ENCODE results near the gene AFAP1. TPM values are rescaled to one million over a fixed set of nuclear protein-coding genes. Genes with fewer than 3 reads are reported as not detected.

AFAP1 gene
- total RNA-seq, 5 donors from 2014 or later (not counting 1 experiment from before 2014, with no cell fraction given) = 4.8 to 34.8 (median 20.3) TPM

GRCh38 chr4:7722766-7723387 is 216.8 kb downstream of the AFAP1 start:
- ChIA-PET CTCF (no interaction called here), POLR2A (no interaction called here)
- Histone ChIP-seq H3K4me1 (ENCODE audit: control insufficient read depth in 1 of 2, extremely low read depth in 1 of 2, insufficient read depth in 2 of 2, low read length in 2 of 2) (peaks cover 0 to 8% of the 10 kb centered on the region in 2 experiments), H3K36me3 (ENCODE audit: control insufficient read depth in 2 of 2, extremely low read depth in 1 of 2, insufficient read depth in 1 of 2, low read length in 1 of 2) (no peaks in the 10 kb centered on the region), H3K27ac (ENCODE audit: low read length) (no peak overlapping the region), H3K27me3 (replicated peaks in 1 of 2; ENCODE audit: control insufficient read depth in 2 of 2, extremely low read depth in 1 of 2, insufficient read depth in 2 of 2, low read length in 1 of 2) (peaks cover 0 to 29% of the 10 kb centered on the region in 2 experiments), H3K9me3 (no peaks in the 10 kb centered on the region), H3K4me3 (ENCODE audit: control insufficient read depth in 1 of 2, extremely low read depth in 1 of 2, low read length in 1 of 2) (no peak overlapping the region)
- no peak overlapping the region for H3K27ac Mint-ChIP-seq
- H3K36me3 Mint-ChIP-seq = no peaks in the 10 kb centered on the region
- H3K9me3 Mint-ChIP-seq = peaks cover 0 to 6% (median 0%) of the 10 kb centered on the region in 3 donors
- DNase-seq (no peak), ATAC-seq (replicated peaks in 1 of 4) (no peak)
- H3K27me3 Mint-ChIP-seq = peaks cover 10 to 11% of the 10 kb centered on the region in 2 donors
- WGBS (ENCODE audit: insufficient coverage) = 40% methylated on average over 6 of the region's 22 CpGs
- peaks cover 3 to 5% (median 4%) of the 10 kb centered on the region in 3 donors for H3K4me1 Mint-ChIP-seq
- no peak overlapping the region for H3K4me3 Mint-ChIP-seq

- CTCF ChIA-PET = interaction anchor here in 1 of 2 donors (1.5 kb wide), 1 partner anchor 80 kb away, joined by 3 read pairs; no protein-coding TSS in a partner anchor
- no peak overlapping the region for H3K27ac Mint-ChIP-seq
- H3K36me3 ChIP-seq (ENCODE audit: control insufficient read depth in 2 of 2, extremely low read depth in 1 of 2, insufficient read depth in 1 of 2, low read length in 1 of 2) = no peaks in the 10 kb centered on the region
- H3K4me1 ChIP-seq (ENCODE audit: control insufficient read depth in 1 of 2, extremely low read depth in 1 of 2, insufficient read depth in 2 of 2, low read length in 2 of 2) = peaks cover 0 to 8% of the 10 kb centered on the region in 2 experiments
- no peak overlapping the region for H3K27ac ChIP-seq (ENCODE audit: low read length)
- H3K27me3 ChIP-seq (replicated peaks in 1 of 2; ENCODE audit: control insufficient read depth in 2 of 2, extremely low read depth in 1 of 2, insufficient read depth in 2 of 2, low read length in 1 of 2) = peaks cover 0 to 37% of the 10 kb centered on the region in 2 experiments
- H3K4me1 Mint-ChIP-seq = peaks cover 3 to 5% (median 4%) of the 10 kb centered on the region in 3 donors
- H3K27me3 Mint-ChIP-seq = peaks cover 12 to 14% of the 10 kb centered on the region in 2 donors
- peaks cover 0 to 6% (median 0%) of the 10 kb centered on the region in 3 donors for H3K9me3 Mint-ChIP-seq
- no peak overlapping the region for H3K4me3 Mint-ChIP-seq
- POLR2A ChIA-PET = no interaction called here
- H3K36me3 Mint-ChIP-seq = no peaks in the 10 kb centered on the region
- DNase-seq (peak in 1 of 35 experiments; percentile 9), ATAC-seq (replicated peaks in 1 of 4) (no peak)
- H3K4me3 ChIP-seq (ENCODE audit: control insufficient read depth in 1 of 2, extremely low read depth in 1 of 2, low read length in 1 of 2) = no peak overlapping the region
- no peaks in the 10 kb centered on the region for H3K9me3 ChIP-seq
- WGBS (ENCODE audit: insufficient coverage) = 57% methylated on average over 13 of the region's 13 CpGs
Measured at GRCh38 chr4:7721984-7722551, 217.6 kb downstream of the AFAP1 start.

GRCh38 chr4:7719354-7720174 is 220.1 kb downstream of the AFAP1 start:
- Histone ChIP-seq H3K27ac (ENCODE audit: low read length) (no peak overlapping the region), H3K27me3 (replicated peaks in 1 of 2; ENCODE audit: control insufficient read depth in 2 of 2, extremely low read depth in 1 of 2, insufficient read depth in 2 of 2, low read length in 1 of 2) (peaks cover 0 to 38% of the 10 kb centered on the region in 2 experiments), H3K4me3 (ENCODE audit: control insufficient read depth in 1 of 2, extremely low read depth in 1 of 2, low read length in 1 of 2) (no peak overlapping the region), H3K9me3 (no peaks in the 10 kb centered on the region), H3K4me1 (ENCODE audit: control insufficient read depth in 1 of 2, extremely low read depth in 1 of 2, insufficient read depth in 2 of 2, low read length in 2 of 2) (peaks cover 0 to 8% of the 10 kb centered on the region in 2 experiments), H3K36me3 (ENCODE audit: control insufficient read depth in 2 of 2, extremely low read depth in 1 of 2, insufficient read depth in 1 of 2, low read length in 1 of 2) (no peaks in the 10 kb centered on the region)
- H3K4me1 Mint-ChIP-seq = peaks cover 3 to 5% (median 4%) of the 10 kb centered on the region in 3 donors
- ChIA-PET CTCF (interaction anchor here in 1 of 2 donors (1.3 kb wide), 1 partner anchor 82 kb away, joined by 10 read pairs; no protein-coding TSS in a partner anchor), POLR2A (interaction anchor here in 1 of 2 donors (0.6 kb wide), 1 partner anchor 15 kb away, joined by 8 read pairs; no protein-coding TSS in a partner anchor)
- 28% methylated on average over 19 of the region's 33 CpGs for WGBS (ENCODE audit: insufficient coverage)
- H3K27ac Mint-ChIP-seq = peak overlapping the region in 1 of 2 donors; percentile 5
- ATAC-seq (replicated peaks in 1 of 4) (peak in 3 of 4 experiments; percentile 53 to 62 (median 60)), DNase-seq (peak in 31 of 35 experiments; percentile 9 to 66 (median 50))
- H3K36me3 Mint-ChIP-seq = no peaks in the 10 kb centered on the region
- no peak overlapping the region for H3K4me3 Mint-ChIP-seq
- peaks cover 12 to 19% of the 10 kb centered on the region in 2 donors for H3K27me3 Mint-ChIP-seq
- H3K9me3 Mint-ChIP-seq = peaks cover 0 to 6% (median 4%) of the 10 kb centered on the region in 3 donors

GRCh38 chr4:7717946-7718490 is 221.6 kb downstream of the AFAP1 start:
- Histone ChIP-seq H3K4me3 (ENCODE audit: control insufficient read depth in 1 of 2, extremely low read depth in 1 of 2, low read length in 1 of 2) (no peak overlapping the region), H3K4me1 (ENCODE audit: control insufficient read depth in 1 of 2, extremely low read depth in 1 of 2, insufficient read depth in 2 of 2, low read length in 2 of 2) (peaks cover 0 to 8% of the 10 kb centered on the region in 2 experiments), H3K36me3 (ENCODE audit: control insufficient read depth in 2 of 2, extremely low read depth in 1 of 2, insufficient read depth in 1 of 2, low read length in 1 of 2) (no peaks in the 10 kb centered on the region), H3K9me3 (no peaks in the 10 kb centered on the region), H3K27me3 (replicated peaks in 1 of 2; ENCODE audit: control insufficient read depth in 2 of 2, extremely low read depth in 1 of 2, insufficient read depth in 2 of 2, low read length in 1 of 2) (peaks cover 0 to 38% of the 10 kb centered on the region in 2 experiments), H3K27ac (ENCODE audit: low read length) (no peak overlapping the region)
- Mint-ChIP-seq H3K36me3 (no peaks in the 10 kb centered on the region), H3K27ac (no peak overlapping the region), H3K9me3 (peaks cover 0 to 4% (median 0%) of the 10 kb centered on the region in 3 donors), H3K27me3 (peaks cover 12 to 19% of the 10 kb centered on the region in 2 donors), H3K4me1 (peaks cover 3 to 5% (median 4%) of the 10 kb centered on the region in 3 donors), H3K4me3 (no peak overlapping the region)
- 79% methylated on average over 24 of the region's 24 CpGs for WGBS (ENCODE audit: insufficient coverage)
- CTCF ChIA-PET = no interaction called here
- ATAC-seq (replicated peaks in 1 of 4) (no peak), DNase-seq (no peak)
- POLR2A ChIA-PET = no interaction called here

GRCh38 chr4:7717161-7717560 is 222.5 kb downstream of the AFAP1 start:
- no peaks in the 10 kb centered on the region for H3K9me3 ChIP-seq
- ATAC-seq (replicated peaks in 1 of 4) = no peak
- DNase-seq = no peak
- peaks cover 0 to 8% of the 10 kb centered on the region in 2 experiments for H3K4me1 ChIP-seq (ENCODE audit: control insufficient read depth in 1 of 2, extremely low read depth in 1 of 2, insufficient read depth in 2 of 2, low read length in 2 of 2)
- Mint-ChIP-seq H3K4me3 (no peak overlapping the region), H3K9me3 (peaks cover 0 to 4% (median 0%) of the 10 kb centered on the region in 3 donors), H3K27ac (no peak overlapping the region), H3K36me3 (no peaks in the 10 kb centered on the region), H3K27me3 (peaks cover 9 to 15% of the 10 kb centered on the region in 2 donors), H3K4me1 (peaks cover 0 to 4% (median 3%) of the 10 kb centered on the region in 3 donors)
- no peaks in the 10 kb centered on the region for H3K36me3 ChIP-seq (ENCODE audit: control insufficient read depth in 2 of 2, extremely low read depth in 1 of 2, insufficient read depth in 1 of 2, low read length in 1 of 2)
- no peak overlapping the region for H3K4me3 ChIP-seq (ENCODE audit: control insufficient read depth in 1 of 2, extremely low read depth in 1 of 2, low read length in 1 of 2)
- CTCF ChIA-PET = no interaction called here
- peaks cover 0 to 34% of the 10 kb centered on the region in 2 experiments for H3K27me3 ChIP-seq (replicated peaks in 1 of 2; ENCODE audit: control insufficient read depth in 2 of 2, extremely low read depth in 1 of 2, insufficient read depth in 2 of 2, low read length in 1 of 2)
- POLR2A ChIA-PET = no interaction called here
- no peak overlapping the region for H3K27ac ChIP-seq (ENCODE audit: low read length)
- 75% methylated on average over 6 of the region's 11 CpGs for WGBS (ENCODE audit: insufficient coverage)
